ENCODE data around the gene PODXL. TPM values are rescaled to one million over a fixed set of nuclear protein-coding genes. Genes with fewer than 3 reads are reported as not detected.
A peak's percentile ranks its signal among the peaks of the same experiment; 100 is the strongest.

The PODXL gene
- total and polyA plus RNA-seq, 4 donors, result 1.2 to 3.6 (median 1.6) TPM

- H3K9me3 ChIP-seq (ENCODE audit: control insufficient read depth in 4 of 4, low read length in 3 of 4), result no peaks in the 10 kb centered on the region
- DNase-seq (ENCODE audit: low spot score), result no peak
- WGBS, result 31% methylated on average over 4 of the region's 4 CpGs
Observed at GRCh38 chr7:131480384-131481315, 75.8 kb downstream of the PODXL start.

GRCh38 chr7:131476740-131477139 is 79.7 kb downstream of the PODXL start:
- TF ChIP-seq RAD21 (IDR thresholded peaks at IDR 0.05), result no peak
- TF ChIP-seq HNF4A (conservative IDR thresholded peaks at IDR 0.05), result peak; percentile 72 to 77
- peaks cover 0 to 29% (median 9%) of the 10 kb centered on the region in 4 donors for H3K4me1 ChIP-seq (ENCODE audit: control insufficient read depth in 4 of 4, insufficient read depth in 4 of 4, low read length in 3 of 4)
- peaks cover 0 to 2% (median 0%) of the 10 kb centered on the region in 4 donors for H3K36me3 ChIP-seq (ENCODE audit: control insufficient read depth in 4 of 4, insufficient read depth in 3 of 4, low read depth in 1 of 4, low read length in 3 of 4)
- WGBS, result 49% methylated on average over 2 of the region's 2 CpGs
- no peak overlapping the region for H3K9ac ChIP-seq (ENCODE audit: low read depth in 1 of 2, low read length in 2 of 2)
- no peaks in the 10 kb centered on the region for H3K9me3 ChIP-seq (ENCODE audit: control insufficient read depth in 4 of 4, low read length in 3 of 4)
- H3K4me3 ChIP-seq (ENCODE audit: low read depth in 1 of 3, low read length in 3 of 3), result no peak overlapping the region
- H3K27ac ChIP-seq (ENCODE audit: low read depth in 1 of 2, low read length in 2 of 2), result no peak overlapping the region
- H3K27me3 ChIP-seq (ENCODE audit: control insufficient read depth in 4 of 4, insufficient read depth in 4 of 4, low read length in 3 of 4), result no peaks in the 10 kb centered on the region
- no peak for DNase-seq (ENCODE audit: low spot score)

More at GRCh38 chr7:131480384-131481315, 75.8 kb downstream of the PODXL start:
- Histone ChIP-seq H3K27me3 (ENCODE audit: control insufficient read depth in 4 of 4, insufficient read depth in 4 of 4, low read length in 3 of 4) (no peaks in the 10 kb centered on the region), H3K27ac (ENCODE audit: low read depth in 1 of 2, low read length in 2 of 2) (peak overlapping the region in 1 of 2 donors; percentile 49), H3K4me1 (ENCODE audit: control insufficient read depth in 4 of 4, insufficient read depth in 4 of 4, low read length in 3 of 4) (peaks cover 0 to 24% (median 6%) of the 10 kb centered on the region in 4 donors), H3K9ac (ENCODE audit: low read depth in 1 of 2, low read length in 2 of 2) (no peak overlapping the region), H3K36me3 (ENCODE audit: control insufficient read depth in 4 of 4, insufficient read depth in 3 of 4, low read depth in 1 of 4, low read length in 3 of 4) (peaks cover 0 to 5% (median 1%) of the 10 kb centered on the region in 4 donors), H3K4me3 (ENCODE audit: low read depth in 1 of 3, low read length in 3 of 3) (no peak overlapping the region)
- TF ChIP-seq HNF4A (conservative IDR thresholded peaks at IDR 0.05) (peak; percentile 25 to 30), MAX (IDR thresholded peaks at IDR 0.05) (peak; percentile 19), CTCF (IDR thresholded peaks at IDR 0.05; ENCODE audit: low read depth, low read length, missing input control) (no peak), ZBTB33 (IDR thresholded peaks at IDR 0.05) (no peak), HNF4G (IDR thresholded peaks at IDR 0.05) (no peak), RXRA (IDR thresholded peaks at IDR 0.05) (peak; percentile 23 to 47), SP1 (IDR thresholded peaks at IDR 0.05) (no peak)

- Histone ChIP-seq H3K4me3 (ENCODE audit: low read depth in 1 of 3, low read length in 3 of 3) (no peak overlapping the region), H3K36me3 (ENCODE audit: control insufficient read depth in 4 of 4, insufficient read depth in 3 of 4, low read depth in 1 of 4, low read length in 3 of 4) (peaks cover 3 to 20% (median 15%) of the 10 kb centered on the region in 4 donors), H3K4me1 (ENCODE audit: control insufficient read depth in 4 of 4, insufficient read depth in 4 of 4, low read length in 3 of 4) (peaks cover 2 to 17% (median 9%) of the 10 kb centered on the region in 4 donors), H3K9ac (ENCODE audit: low read depth in 1 of 2, low read length in 2 of 2) (no peak overlapping the region), H3K27me3 (ENCODE audit: control insufficient read depth in 4 of 4, insufficient read depth in 4 of 4, low read length in 3 of 4) (no peaks in the 10 kb centered on the region), H3K9me3 (ENCODE audit: control insufficient read depth in 4 of 4, low read length in 3 of 4) (no peaks in the 10 kb centered on the region), H3K27ac (ENCODE audit: low read depth in 1 of 2, low read length in 2 of 2) (no peak overlapping the region)
- TF ChIP-seq HNF4G (IDR thresholded peaks at IDR 0.05) (peak; percentile 15), YY1 (IDR thresholded peaks at IDR 0.05) (no peak)
- no peak for DNase-seq (ENCODE audit: low spot score)
- WGBS, result 50% methylated on average over 4 of the region's 4 CpGs
Observed at GRCh38 chr7:131471250-131472004, 85.0 kb downstream of the PODXL start.
